ENCODE data around the gene FILIP1.

FILIP1 gene

DNA sequence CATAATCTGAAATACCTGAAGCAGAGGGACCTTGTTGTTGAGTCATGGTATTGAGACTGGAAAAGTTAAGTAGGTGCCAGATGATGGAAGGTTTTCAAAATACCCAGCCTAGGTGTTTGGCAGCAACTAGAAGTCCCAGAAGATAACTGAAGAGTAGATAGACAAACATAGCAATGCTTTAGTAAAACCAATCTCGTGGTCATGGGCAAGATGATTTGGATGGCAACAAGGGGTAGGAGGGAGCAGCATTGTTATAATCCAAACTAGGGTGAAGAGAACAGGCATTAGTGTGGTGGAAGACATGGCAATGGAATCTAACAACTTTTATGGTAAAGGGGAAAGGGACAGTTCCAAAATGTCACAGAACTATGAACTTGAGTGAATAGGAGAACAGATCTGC, 2.3 kb downstream of the FILIP1 start:
- DNase-seq = no peak

DNA sequence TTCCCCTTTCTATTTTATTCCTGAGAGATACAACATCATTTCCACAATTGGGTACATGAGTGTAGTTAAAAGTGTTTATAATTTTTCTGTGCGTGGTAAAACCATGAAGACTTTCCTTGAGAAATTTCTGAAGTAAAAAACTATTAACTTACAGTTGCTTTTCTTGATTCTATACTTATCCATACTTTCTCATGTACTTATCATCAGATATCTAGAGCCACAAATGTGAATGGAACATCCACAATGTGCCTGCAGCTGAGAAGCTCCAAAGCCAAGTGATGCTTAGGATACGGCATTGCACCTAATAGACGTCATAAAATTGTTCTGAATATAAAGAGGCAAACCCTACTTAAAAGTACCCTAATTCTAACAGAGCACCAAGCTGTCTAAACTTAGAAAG, 2.9 kb downstream of the FILIP1 start:
- no peak for DNase-seq

DNA sequence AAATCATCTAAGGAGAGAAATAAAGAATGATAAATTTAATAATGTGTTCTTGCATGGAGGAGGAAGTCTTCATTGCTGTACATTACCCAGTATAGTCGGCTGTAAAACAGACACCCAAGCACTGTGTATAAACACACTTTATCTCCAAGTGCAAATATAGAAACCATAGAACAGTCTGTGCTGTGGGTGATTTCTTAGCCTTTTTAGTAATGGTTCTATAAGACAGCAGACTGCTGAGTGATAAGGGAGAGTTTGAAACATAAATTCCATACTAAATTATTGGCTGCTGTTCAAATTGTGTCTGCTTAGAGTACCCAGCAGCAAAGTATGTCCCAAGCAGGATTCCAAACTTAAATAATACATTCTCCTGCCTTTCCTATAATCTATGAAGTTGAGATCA, 4.6 kb downstream of the FILIP1 start:
- no peak for DNase-seq

DNA sequence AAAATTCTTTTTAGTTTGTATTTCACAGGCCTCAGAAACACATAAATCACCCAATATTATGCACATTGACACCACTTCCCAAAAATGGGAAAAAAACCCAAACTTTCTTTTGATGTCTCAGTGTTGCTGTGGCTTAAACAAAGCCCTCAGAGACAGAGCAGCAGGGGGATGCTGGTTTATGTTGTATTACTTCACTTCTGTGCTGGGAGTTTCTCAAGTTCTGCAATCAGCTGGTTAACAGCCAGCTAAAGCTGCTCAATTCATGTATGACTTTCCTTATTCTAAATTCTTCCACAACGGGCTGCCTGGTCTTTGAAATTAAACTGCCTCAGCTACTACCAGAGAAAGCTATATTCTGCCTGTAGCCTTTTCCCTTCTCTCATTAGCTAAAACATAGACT, 5.6 kb downstream of the FILIP1 start:
- DNase-seq = no peak

DNA sequence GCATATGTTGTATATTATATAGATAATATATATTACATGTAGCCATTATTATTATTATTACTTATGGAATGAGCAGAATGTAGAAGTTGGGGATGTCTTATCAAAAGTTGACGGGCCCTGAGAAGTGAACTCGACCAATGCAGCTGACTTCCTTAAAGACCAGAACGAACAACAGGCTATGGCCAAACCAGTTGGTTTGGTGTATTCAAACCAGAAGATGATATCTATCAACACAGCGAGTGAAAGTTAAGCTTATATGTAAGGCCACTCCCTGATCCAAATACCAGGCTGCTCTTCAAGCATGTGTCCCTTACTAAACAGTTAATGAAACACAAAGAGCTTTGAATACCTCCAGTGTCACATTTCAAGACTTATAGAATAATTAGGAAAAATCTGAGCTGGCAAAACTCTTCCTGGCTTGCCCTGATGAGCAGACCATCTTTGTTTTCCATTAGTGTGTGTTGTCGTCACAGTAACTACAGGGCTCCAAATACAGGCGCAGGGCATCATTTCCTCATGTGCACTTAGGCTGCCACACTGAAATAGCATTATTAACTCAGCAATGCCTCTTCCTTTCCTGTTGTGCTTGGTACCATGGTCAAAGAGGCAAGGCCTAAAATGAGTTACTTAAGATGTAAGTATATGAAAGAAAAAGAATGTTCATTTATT, 6.6 kb downstream of the FILIP1 start:
- DNase-seq = no peak

DNA sequence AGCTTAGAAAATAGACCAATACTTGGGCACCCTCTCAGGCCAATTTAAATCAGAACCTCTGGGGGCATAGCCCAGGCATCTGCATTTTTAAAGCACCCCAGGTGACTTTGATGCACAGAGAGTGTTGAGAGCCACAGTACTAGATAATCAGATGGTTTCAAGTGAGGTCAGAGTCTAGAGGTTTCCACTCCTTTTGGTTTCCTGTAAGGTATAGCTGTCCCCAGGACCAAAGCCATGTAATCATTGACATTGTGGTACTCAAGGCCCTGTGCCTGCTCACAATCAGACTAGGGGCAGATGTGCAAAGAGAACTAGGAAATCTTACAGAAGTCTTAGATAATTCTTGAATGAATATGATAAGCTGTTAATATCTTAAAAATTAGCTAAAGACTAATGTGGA, 9.1 kb downstream of the FILIP1 start:
- DNase-seq = no peak

DNA sequence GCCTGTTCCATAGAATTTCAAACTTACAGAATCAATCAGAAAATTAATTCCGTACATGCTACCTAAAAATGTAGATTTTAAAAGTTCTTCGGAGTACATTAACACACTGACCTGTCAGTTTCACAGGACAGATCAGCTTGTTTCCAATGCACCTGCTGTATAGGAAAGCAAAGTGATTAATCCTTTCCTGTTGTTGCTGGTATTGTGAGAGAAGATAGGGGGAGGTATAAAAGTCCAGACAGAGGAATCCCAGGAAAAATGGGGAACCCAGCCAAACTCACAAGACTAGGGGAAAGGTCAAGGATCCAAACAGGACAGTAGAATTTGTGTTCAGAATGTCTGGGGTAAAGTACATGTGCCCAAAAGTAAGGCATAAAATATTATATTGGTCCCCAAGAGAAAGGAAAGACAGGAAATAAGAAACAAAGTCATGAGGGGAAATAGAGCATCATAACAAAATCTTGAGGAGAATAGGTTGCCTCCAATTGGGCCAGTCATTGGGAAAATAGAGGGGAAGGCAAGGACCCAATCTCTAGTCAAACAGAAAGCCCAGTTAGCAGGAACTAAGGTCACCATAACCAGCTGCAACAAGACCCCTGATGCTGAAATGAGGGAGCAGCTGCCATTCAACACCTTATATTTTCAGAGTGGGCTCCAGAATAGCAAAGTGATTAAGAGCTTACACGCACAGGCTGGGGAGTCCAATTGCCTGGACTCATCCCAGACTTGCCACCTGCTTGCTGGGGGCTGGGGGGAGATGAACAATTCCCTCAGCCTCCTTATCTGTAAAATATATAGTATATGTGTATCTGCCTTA, 10.3 kb downstream of the FILIP1 start:
- DNase-seq = peak; percentile 27

DNA sequence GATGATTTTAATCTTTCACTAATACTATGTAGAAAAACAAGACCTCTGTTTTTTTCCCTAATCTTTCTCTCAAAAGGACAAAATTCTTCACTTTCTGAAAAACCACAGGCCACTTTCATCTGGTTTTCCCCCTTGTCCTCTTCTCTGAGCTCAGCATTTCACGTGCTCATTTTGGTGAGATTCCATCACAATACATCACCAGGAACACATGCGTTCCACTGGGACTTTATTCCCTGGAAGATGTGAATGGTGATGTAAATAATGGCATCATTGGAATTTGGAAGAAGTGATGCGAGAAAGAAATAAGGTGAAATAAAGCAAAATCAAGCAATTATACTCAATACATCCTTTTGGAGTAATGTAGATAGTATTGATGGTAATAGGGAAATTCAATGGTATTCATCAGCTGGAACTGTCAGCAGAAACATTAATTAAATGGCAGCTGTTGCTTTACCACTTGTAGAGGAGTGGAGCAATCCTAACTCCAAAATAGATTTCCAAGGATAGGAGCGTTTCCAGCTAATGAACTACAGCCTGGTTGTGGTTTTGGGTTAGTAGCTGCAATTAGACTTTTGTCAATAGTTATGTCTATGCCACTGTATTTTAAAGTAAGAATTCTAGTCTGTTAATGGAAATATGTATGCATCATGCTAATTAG, 11.5 kb downstream of the FILIP1 start:
- DNase-seq = peak; percentile 19

DNA sequence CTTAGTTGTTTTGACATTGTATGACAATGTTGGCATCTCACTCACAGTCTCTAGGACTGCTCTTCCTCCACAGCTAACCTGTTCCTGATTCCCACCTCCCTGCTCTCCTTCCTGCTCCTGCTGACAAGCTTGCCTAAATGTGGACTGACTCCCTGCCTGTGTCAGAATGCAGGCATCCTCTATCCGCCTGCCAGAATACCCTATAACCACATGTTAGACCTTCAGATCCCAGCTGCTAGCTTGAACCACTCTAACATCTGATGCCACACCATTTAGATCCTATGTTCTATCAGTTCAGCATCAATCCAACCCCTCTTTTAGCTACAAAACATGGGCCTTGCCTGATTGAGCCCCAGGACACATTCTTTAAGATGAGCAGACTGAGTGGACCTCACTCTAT, 12.2 kb downstream of the FILIP1 start:
- DNase-seq = no peak

DNA sequence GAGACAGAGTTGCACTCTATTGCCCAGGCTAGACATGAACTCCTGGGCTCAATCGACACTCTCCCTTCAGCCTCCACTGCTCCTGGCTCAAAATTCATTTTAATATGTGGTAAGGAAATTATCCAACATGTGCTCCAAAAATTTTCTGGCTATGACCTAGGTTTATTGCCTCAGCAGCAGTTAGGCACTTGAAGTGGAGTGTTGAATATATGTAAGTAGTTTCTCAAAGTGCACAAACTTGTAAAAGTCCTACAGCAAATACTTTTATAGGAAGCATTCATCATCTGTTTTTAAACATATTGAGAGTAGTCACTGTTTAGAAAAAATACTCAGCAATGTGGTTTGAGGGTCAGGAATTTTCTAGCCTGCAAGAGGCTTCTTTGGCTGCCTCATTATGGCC, 13.2 kb downstream of the FILIP1 start:
- DNase-seq = no peak

DNA sequence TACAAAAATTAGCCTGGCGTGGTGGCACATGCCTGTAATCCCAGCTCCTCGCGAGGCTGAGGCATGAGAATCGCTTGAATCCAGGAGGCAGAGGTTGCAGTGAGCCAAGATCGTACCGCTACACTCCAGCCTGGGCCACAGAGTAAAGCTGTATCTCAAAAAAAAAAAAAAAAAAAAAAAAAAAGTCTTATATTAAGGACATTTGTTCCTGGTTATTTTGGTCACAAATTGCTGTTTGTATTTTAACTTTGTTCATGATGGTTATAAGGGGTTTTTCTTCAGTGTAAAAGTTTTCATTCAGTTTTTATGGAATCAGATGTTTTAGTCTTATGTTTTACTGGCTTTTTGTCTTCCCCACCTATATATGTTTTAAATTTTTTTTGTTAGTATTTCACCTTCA, 13.9 kb downstream of the FILIP1 start:
- no peak for DNase-seq

DNA sequence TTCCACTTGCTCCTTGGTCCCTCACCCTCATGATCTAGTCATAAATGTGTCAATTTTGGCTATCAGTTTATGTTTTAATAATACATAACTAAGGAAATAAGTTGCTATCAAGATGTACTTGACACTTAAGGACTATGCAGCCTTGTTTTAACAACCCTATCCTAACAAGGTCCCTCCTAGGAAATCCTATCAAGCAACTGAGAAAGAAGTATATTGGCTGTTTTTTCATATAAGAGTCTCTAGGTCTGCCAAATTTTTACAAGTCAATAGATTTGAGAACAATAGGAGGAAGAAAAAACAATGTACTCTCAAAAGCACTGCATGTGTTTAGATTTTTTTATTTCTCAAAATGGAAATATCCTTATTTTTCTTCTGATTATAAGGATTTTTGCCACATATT, 14.7 kb downstream of the FILIP1 start:
- DNase-seq = no peak

DNA sequence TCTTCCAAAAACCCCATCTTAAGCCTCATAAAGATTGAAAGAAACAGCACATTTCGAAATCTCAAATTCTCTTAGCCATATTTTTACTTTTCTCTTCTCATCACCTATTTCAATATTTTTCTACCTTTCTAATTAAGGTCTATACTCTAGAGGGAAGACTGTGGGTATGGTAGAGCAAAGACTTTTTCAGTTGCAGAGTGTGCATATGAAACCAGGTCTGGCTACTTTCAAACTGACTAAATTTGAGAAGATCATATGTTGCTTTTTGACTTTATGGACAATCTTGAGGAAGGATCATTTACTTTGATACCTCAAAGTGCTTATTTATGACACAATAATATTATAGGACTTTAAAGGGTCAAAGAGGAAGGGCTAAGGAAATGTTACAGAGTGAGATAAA, 20.7 kb downstream of the FILIP1 start:
- DNase-seq = no peak

DNA sequence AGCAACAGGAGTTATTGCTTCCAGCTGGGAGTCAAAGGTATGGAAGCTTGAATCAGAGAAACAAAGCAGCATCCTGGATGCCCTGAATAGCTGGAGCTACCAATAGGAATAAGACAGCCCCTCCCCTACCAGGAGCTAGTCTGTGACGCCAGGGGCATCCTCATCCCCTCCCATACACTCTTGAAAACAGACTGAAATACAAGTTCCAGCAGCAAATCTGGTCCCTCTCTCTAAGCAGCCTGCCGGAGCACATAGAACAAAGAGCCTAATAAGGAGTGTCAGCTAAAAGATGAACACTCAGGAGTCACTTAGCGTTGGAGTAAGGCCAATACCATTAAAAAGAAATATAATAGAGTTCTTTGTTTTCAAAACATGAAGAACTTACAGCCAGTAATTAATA, 25.6 kb downstream of the FILIP1 start:
- peak; percentile 94 for DNase-seq

DNA sequence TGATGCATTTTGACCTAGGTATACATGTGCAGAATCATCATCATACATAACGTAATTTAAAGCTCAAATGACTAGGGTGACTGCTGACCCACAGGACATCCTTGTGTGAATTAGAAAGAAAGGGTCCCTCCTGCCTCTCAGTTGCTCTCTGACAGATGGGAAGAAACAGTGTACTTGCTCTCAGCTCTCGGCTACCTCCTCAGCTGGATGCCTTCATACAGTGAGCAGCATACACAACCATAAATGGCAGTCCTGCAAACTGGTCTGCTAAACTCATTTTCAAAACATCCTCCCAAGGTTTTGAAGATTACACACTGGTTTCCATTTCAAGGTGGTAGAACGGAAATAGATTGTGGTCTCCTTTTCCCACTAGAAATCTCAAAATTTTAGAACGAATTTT, 26.3 kb downstream of the FILIP1 start:
- DNase-seq = no peak

DNA sequence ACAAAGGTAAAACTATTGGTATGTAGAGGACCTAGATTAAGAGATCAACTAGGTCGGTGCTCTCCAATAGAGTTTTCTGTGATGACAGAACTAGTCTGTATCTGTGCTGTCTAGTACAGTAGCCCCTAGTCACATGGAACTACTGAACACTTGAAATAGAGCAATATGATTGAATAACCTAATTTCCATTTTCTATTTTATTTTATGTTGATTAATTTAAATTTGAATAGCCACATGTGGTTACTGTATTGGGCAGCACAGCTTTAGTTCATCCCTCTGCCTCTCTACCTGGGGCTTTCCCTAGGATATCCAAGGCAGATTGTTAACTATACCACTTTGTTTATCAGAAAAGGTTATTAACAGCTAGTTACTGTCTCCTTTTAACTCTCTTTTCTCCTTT, 27.0 kb downstream of the FILIP1 start:
- DNase-seq = no peak

DNA sequence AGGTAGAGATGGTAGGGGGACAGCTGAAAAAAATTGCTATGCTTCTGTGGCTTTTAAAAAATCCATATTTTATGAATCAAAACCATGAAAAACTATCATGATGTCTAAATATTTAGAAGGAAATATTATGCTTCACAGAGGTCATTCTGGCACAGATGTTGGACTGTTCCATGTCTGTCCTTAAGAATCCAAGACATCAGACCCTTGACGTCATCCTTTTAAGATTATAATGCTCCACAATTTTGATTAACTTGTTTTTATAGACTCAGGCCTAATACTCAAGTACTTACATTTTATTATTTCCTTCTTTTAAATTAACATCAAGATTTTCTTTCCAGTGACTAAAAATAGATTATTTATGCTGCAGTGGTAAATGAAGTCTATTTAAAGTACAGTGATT, 29.7 kb downstream of the FILIP1 start:
- no peak for DNase-seq

DNA sequence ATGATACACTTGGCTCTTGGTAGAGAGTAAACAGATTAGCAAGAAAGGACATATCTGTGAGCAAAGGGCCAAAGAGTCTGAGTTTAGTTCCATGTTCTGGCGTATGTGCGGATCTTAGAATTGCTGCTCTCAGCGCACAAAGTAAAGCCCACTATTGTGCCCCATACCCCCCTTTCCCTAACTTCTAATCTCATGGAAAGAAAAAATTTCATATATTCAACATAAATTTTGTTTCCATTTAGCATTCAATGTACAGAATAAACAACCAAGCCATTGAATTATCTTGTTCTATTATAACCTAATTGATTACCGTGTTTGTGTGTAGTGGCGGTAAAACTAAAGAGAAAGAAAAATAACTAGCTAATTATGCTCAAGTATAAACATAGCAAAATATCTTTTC, 30.5 kb downstream of the FILIP1 start:
- DNase-seq = no peak

DNA sequence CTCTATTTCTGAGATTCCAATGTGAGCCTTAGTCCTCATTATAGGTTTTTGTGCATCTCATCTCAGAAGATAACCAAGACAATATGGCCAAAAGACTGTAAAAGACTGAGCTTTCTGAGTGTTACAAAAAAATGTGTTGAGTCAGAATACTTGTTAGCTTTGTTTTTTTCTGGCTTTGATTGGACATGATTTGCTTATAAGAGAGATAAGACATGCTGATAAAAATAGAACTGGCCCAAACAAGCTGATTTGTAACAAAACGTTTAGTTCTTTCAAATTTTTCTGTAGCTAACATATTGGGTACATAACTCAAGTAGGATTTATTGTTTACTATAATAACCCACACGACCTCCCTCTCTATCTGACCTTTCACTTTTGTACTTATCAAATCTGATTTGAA, 32.9 kb downstream of the FILIP1 start:
- no peak for DNase-seq

DNA sequence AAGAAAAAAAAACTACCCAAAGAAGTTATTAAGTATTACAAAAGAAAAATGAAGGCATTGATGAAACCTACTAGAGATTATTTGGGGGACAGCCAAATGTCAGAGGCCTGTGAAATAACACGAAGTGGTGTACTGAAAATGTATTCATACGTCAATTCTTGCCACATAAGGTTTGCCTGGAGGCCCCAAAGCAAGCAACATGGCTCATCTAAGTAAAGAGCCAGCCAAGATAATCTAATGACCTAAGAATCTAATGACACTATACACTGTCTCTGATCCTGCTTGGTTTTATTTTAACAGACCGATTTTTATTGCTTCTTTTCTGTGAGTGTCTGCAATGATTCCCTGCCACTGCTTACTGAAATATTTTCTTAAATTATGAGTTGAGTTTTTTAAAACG, 34.7 kb downstream of the FILIP1 start:
- no peak for DNase-seq

DNA sequence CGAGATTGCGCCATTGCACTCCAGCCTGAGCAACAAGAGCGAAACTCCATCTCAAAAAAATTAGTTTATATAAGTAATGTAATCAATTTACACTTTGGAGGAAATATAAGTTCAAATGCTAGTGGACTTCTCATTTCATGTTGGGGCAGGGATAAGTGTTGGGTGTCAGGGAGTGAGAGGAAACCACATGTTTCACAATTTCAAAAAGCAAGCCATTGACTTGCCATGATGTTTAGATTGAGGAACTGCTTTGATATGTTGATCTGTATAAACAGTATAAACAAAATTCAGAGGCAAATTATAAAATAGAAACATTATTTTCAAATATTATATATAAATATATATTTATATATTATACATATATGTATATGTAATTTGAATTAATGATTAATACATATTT, 42.7 kb downstream of the FILIP1 start:
- no peak for DNase-seq

DNA sequence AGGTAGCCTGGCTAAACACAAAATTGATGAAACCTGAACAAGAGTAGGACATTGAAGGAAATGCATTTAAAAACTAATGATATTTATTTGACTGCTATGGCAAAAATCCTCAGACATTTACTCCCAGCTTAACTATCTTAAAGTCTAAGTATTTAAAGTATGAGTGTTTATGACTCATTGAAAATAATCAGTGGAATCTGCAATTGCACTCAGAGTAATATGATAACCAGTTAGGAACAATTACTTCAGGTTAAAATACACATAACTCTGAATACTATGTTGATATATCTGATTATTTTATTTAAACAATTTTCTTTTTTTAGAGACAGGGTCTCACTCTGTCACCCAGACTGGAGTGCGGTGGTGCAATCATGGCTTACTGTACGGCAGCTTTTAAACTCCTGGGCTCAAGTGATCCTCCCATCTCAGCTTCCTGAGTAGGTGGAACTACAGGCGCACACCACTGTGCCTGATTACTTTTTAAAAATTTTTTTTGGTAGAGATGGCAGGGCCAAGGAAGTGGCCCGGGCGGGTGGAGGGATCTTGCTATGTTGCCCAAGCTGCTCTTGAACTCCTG, 43.9 kb downstream of the FILIP1 start:
- DNase-seq = no peak

DNA sequence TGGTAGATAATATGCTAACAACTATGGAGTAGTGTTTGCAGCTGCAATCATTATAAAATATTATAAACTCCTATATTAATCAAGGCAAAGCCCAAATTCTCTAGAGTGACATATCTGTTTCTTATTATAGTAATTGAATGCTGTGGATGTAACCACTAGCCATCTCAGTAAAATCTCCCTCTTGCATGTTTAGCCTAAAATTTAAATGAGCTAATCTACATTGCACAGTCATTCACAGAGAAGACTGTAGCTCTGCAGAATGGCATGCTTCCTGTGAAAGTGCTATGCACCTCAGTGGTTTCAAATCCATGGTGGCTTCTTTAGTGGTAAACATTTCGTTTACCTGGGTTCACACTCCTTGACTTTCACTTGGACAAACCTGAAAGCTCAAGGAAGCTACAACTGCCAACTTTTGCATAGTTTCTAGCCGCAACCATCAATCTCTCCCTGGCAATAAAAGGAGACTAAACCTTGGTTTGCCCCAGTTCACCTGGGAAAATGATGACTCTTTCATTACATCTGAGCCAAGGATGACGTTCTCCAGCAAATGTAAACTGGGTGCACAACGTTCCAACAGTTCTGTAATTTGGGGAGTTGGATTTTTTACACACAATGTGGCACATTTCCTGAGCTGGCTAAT, 47.2 kb downstream of the FILIP1 start:
- no peak for DNase-seq
